CD4-positive, alpha-beta memory T cell (primary cell): ENCODE measurements around the gene TSSK1B. TPM values are rescaled to one million over a fixed set of nuclear protein-coding genes. Genes with fewer than 3 reads are reported as not detected.
A peak's percentile ranks its signal among the peaks of the same experiment; 100 is the strongest.

ENCODE experiments used
- CTCF ChIA-PET: fragments of 350-600 bp; sonication (Branson Sonifier 250); formaldehyde crosslinking; loops from one replicate; lab custom pipeline; 2021; ENCODE audit warnings: inconsistent platforms; ENCODE audit not compliant: partially characterized antibody; lab: Charles Lee
- POLR2A ChIA-PET: fragments of 350-600 bp; sonication (Branson Sonifier 250); formaldehyde crosslinking; loops from one replicate; lab custom pipeline; 2021; ENCODE audit not compliant: partially characterized antibody; lab: Charles Lee
- DNase-seq, 5 donors: peaks; one replicate each; pipeline versions ENCODE4 v3.0.0 to v3.0.0-alpha.2; 2020 to 2022; ENCODE audit warnings: mixed read lengths in 1 of 5
- H3K27ac ChIP-seq: one replicate; pipeline ENCODE4 v1.7.0; 2013; ENCODE audit warnings: low read depth, low read length
- H3K27me3 ChIP-seq: 2 replicates; pipeline ENCODE4 v1.7.0; 2013; ENCODE audit warnings: mild to moderate bottlenecking, low read length, moderate library complexity; ENCODE audit not compliant: insufficient read depth
- H3K36me3 ChIP-seq: 2 replicates; pipeline ENCODE4 v1.7.0; 2013; ENCODE audit warnings: mild to moderate bottlenecking, low read length, moderate library complexity; ENCODE audit not compliant: insufficient read depth
- H3K4me1 ChIP-seq: 2 replicates; pipeline ENCODE4 v1.7.0; 2013; ENCODE audit warnings: mild to moderate bottlenecking, low read length, moderate library complexity; ENCODE audit not compliant: insufficient read depth
- H3K4me3 ChIP-seq, 2 donors: one replicate each; pipeline ENCODE4 v1.7.0; 2013; ENCODE audit warnings: low read length in 2 of 2, mild to moderate bottlenecking in 1 of 2
- H3K9me3 ChIP-seq, 2 donors: one replicate each; pipeline ENCODE4 v1.7.0; 2013; ENCODE audit warnings: low read length in 2 of 2, control low read depth in 1 of 2; ENCODE audit not compliant: control insufficient read depth in 1 of 2
- H3K27ac Mint-ChIP-seq, 7 donors: one replicate each; pipeline ENCODE4 v1.8.0; 2020 to 2021; ENCODE audit warnings: mixed read lengths in 7 of 7, mild to moderate bottlenecking in 6 of 7, inconsistent platforms in 3 of 7, moderate library complexity in 3 of 7
- H3K27me3 Mint-ChIP-seq, 2 donors: one replicate each; pipeline ENCODE4 v1.8.0; 2020 to 2021; ENCODE audit warnings: mixed read lengths in 2 of 2
- H3K36me3 Mint-ChIP-seq, 2 donors: one replicate each; pipeline ENCODE4 v1.8.0; 2020 to 2021; ENCODE audit warnings: mixed read lengths in 2 of 2, inconsistent platforms in 1 of 2, mild to moderate bottlenecking in 1 of 2
- H3K4me1 Mint-ChIP-seq, 4 donors: one replicate each; pipeline ENCODE4 v1.8.0; 2020 to 2021; ENCODE audit warnings: mixed read lengths in 4 of 4, mild to moderate bottlenecking in 1 of 4
- H3K4me3 Mint-ChIP-seq, 8 donors: one replicate each; pipeline ENCODE4 v1.8.0; 2020 to 2021; ENCODE audit warnings: mixed read lengths in 8 of 8, mild to moderate bottlenecking in 7 of 8, moderate library complexity in 6 of 8, inconsistent platforms in 3 of 8
- H3K9me3 Mint-ChIP-seq, 8 donors: one replicate each; pipeline ENCODE4 v1.8.0; 2020 to 2021; ENCODE audit warnings: mixed read lengths in 8 of 8, mild to moderate bottlenecking in 5 of 8, inconsistent platforms in 3 of 8, moderate library complexity in 1 of 8
- intact Hi-C: fragments of 100-400 bp; cut with micrococcal nuclease; formaldehyde crosslinking; loops from one replicate; pipeline ENCODE4 v1.15.1; 2023
- polyA plus RNA-seq, 2 donors: library from polyadenylated mRNA; unstranded; fragments of 300-500 nt; fragmentation: Illumina TruSeq; gene quantifications; one replicate each; pipeline ENCODE4 v1.2.3, GENCODE V29; 2021
- total RNA-seq, 2 experiments: library from RNA; stranded (reverse); gene quantifications; one replicate each; pipeline ENCODE4 v1.2.3, GENCODE V29; 2021

TSSK1B gene
- total and polyA plus RNA-seq, 4 experiments from 2014 or later, result not detected

GRCh38 chr5:113451797-113452196, 17.0 kb upstream of the TSSK1B start:
- intact Hi-C loops, result no loop called here
- DNase-seq, result no peak
- Histone ChIP-seq H3K4me3 (no peak overlapping the region), H3K36me3 (no peaks in the 10 kb centered on the region), H3K27ac (no peak overlapping the region), H3K4me1 (peaks cover 4% of the 10 kb centered on the region), H3K27me3 (peaks cover 4% of the 10 kb centered on the region), H3K9me3 (no peaks in the 10 kb centered on the region)
- POLR2A ChIA-PET, result no interaction called here
- no peak overlapping the region for H3K4me3 Mint-ChIP-seq
- peaks cover 8 to 13% (median 11%) of the 10 kb centered on the region in 4 donors for H3K4me1 Mint-ChIP-seq
- CTCF ChIA-PET, result no interaction called here
- H3K36me3 Mint-ChIP-seq, result no peaks in the 10 kb centered on the region
- peaks cover 0 to 2% (median 0%) of the 10 kb centered on the region in 8 donors for H3K9me3 Mint-ChIP-seq
- no peak overlapping the region for H3K27ac Mint-ChIP-seq
- H3K27me3 Mint-ChIP-seq, result peaks cover 3% of the 10 kb centered on the region in 2 donors

GRCh38 chr5:113450929-113451328, 16.1 kb upstream of the TSSK1B start:
- Histone ChIP-seq H3K4me1 (peaks cover 4% of the 10 kb centered on the region), H3K36me3 (no peaks in the 10 kb centered on the region), H3K27ac (no peak overlapping the region), H3K27me3 (peaks cover 4% of the 10 kb centered on the region), H3K4me3 (no peak overlapping the region), H3K9me3 (no peaks in the 10 kb centered on the region)
- POLR2A ChIA-PET, result no interaction called here
- Mint-ChIP-seq H3K9me3 (peaks cover 0 to 2% (median 0%) of the 10 kb centered on the region in 8 donors), H3K27ac (peak overlapping the region in 4 of 7 donors; percentile 13 to 91 (median 46)), H3K4me1 (peaks cover 11 to 16% (median 12%) of the 10 kb centered on the region in 4 donors), H3K36me3 (no peaks in the 10 kb centered on the region), H3K27me3 (peaks cover 3% of the 10 kb centered on the region in 2 donors), H3K4me3 (peak overlapping the region in 1 of 8 donors; percentile 3)
- intact Hi-C loops, result no loop called here
- CTCF ChIA-PET, result interaction anchor here (1.3 kb wide), 1 partner anchor 455 kb away, joined by 4 read pairs; no protein-coding TSS in a partner anchor
- peak in 3 of 5 donors; percentile 10 to 16 (median 14) for DNase-seq

GRCh38 chr5:113450462-113450861, 15.7 kb upstream of the TSSK1B start:
- Mint-ChIP-seq H3K27ac (peak overlapping the region in 1 of 7 donors; percentile 31), H3K9me3 (peaks cover 0 to 2% (median 0%) of the 10 kb centered on the region in 8 donors), H3K4me1 (peaks cover 11 to 16% (median 12%) of the 10 kb centered on the region in 4 donors), H3K36me3 (no peaks in the 10 kb centered on the region), H3K4me3 (no peak overlapping the region), H3K27me3 (peaks cover 3% of the 10 kb centered on the region in 2 donors)
- Histone ChIP-seq H3K4me1 (peaks cover 4% of the 10 kb centered on the region), H3K27me3 (peaks cover 4% of the 10 kb centered on the region), H3K4me3 (no peak overlapping the region), H3K9me3 (no peaks in the 10 kb centered on the region), H3K36me3 (no peaks in the 10 kb centered on the region), H3K27ac (no peak overlapping the region)
- ChIA-PET POLR2A (no interaction called here), CTCF (interaction anchor here (1.3 kb wide), 1 partner anchor 454 kb away, joined by 4 read pairs; no protein-coding TSS in a partner anchor)
- no peak for DNase-seq
- intact Hi-C loops, result no loop called here

- Mint-ChIP-seq H3K4me1 (peaks cover 11 to 16% (median 12%) of the 10 kb centered on the region in 4 donors), H3K9me3 (peaks cover 0 to 5% (median 0%) of the 10 kb centered on the region in 8 donors), H3K36me3 (no peaks in the 10 kb centered on the region), H3K4me3 (no peak overlapping the region), H3K27ac (no peak overlapping the region), H3K27me3 (peaks cover 3 to 4% of the 10 kb centered on the region in 2 donors)
- Histone ChIP-seq H3K4me1 (peaks cover 4% of the 10 kb centered on the region), H3K27ac (no peak overlapping the region), H3K36me3 (no peaks in the 10 kb centered on the region), H3K27me3 (peaks cover 4% of the 10 kb centered on the region), H3K4me3 (no peak overlapping the region), H3K9me3 (no peaks in the 10 kb centered on the region)
- POLR2A ChIA-PET, result no interaction called here
- no peak for DNase-seq
- CTCF ChIA-PET, result interaction anchor here (0.7 kb wide), 1 partner anchor 84 kb away, joined by 3 read pairs; no protein-coding TSS in a partner anchor
- intact Hi-C loops, result no loop called here
These were observed 13.5 kb upstream of the TSSK1B start for GRCh38 chr5:113448252-113448651.

GRCh38 chr5:113447498-113448050, 12.8 kb upstream of the TSSK1B start:
- H3K9me3 ChIP-seq, result no peaks in the 10 kb centered on the region
- Mint-ChIP-seq H3K27me3 (peaks cover 4% of the 10 kb centered on the region in 2 donors), H3K4me1 (peaks cover 11 to 16% (median 12%) of the 10 kb centered on the region in 4 donors), H3K36me3 (no peaks in the 10 kb centered on the region), H3K4me3 (no peak overlapping the region), H3K27ac (no peak overlapping the region), H3K9me3 (peaks cover 0 to 7% (median 3%) of the 10 kb centered on the region in 8 donors)
- no peak overlapping the region for H3K27ac ChIP-seq
- peaks cover 4% of the 10 kb centered on the region for H3K4me1 ChIP-seq
- intact Hi-C loops, result no loop called here
- no peaks in the 10 kb centered on the region for H3K36me3 ChIP-seq
- no peak for DNase-seq
- no peak overlapping the region for H3K4me3 ChIP-seq
- ChIA-PET POLR2A (no interaction called here), CTCF (interaction anchor here (0.7 kb wide), 1 partner anchor 83 kb away, joined by 3 read pairs; no protein-coding TSS in a partner anchor)
- peaks cover 4% of the 10 kb centered on the region for H3K27me3 ChIP-seq

GRCh38 chr5:113446358-113446927, 11.7 kb upstream of the TSSK1B start:
- Mint-ChIP-seq H3K9me3 (peaks cover 0 to 7% (median 3%) of the 10 kb centered on the region in 8 donors), H3K27ac (no peak overlapping the region), H3K4me3 (no peak overlapping the region), H3K4me1 (peaks cover 11 to 13% (median 12%) of the 10 kb centered on the region in 4 donors), H3K36me3 (no peaks in the 10 kb centered on the region), H3K27me3 (peaks cover 4 to 6% of the 10 kb centered on the region in 2 donors)
- Histone ChIP-seq H3K27me3 (peaks cover 4% of the 10 kb centered on the region), H3K36me3 (no peaks in the 10 kb centered on the region), H3K4me3 (no peak overlapping the region), H3K27ac (no peak overlapping the region), H3K9me3 (no peaks in the 10 kb centered on the region), H3K4me1 (peaks cover 4% of the 10 kb centered on the region)
- no peak for DNase-seq
- POLR2A ChIA-PET, result no interaction called here
- CTCF ChIA-PET, result interaction anchor here (1.0 kb wide), 1 partner anchor 166 kb away, joined by 3 read pairs; no protein-coding TSS in a partner anchor
- intact Hi-C loops, result no loop called here

- intact Hi-C loops, result no loop called here
- Histone ChIP-seq H3K27me3 (no peaks in the 10 kb centered on the region), H3K27ac (no peak overlapping the region), H3K4me3 (no peak overlapping the region), H3K9me3 (no peaks in the 10 kb centered on the region), H3K4me1 (no peaks in the 10 kb centered on the region), H3K36me3 (no peaks in the 10 kb centered on the region)
- no peaks in the 10 kb centered on the region for H3K9me3 Mint-ChIP-seq
- no peaks in the 10 kb centered on the region for H3K4me1 Mint-ChIP-seq
- no peak overlapping the region for H3K4me3 Mint-ChIP-seq
- H3K36me3 Mint-ChIP-seq, result no peaks in the 10 kb centered on the region
- POLR2A ChIA-PET, result no interaction called here
- CTCF ChIA-PET, result no interaction called here
- peaks cover 0 to 4% of the 10 kb centered on the region in 2 donors for H3K27me3 Mint-ChIP-seq
- DNase-seq, result no peak
- H3K27ac Mint-ChIP-seq, result no peak overlapping the region
These were observed 2.3 kb upstream of the TSSK1B start for GRCh38 chr5:113437111-113437510.
